PC-3 (cell line): ENCODE measurements around the gene PARP3.

Experiments
- CTCF ChIP-seq: fragments of 300-600 bp; sonication (generic); conservative IDR thresholded peaks from 2 replicates; pipeline ENCODE4 v1.5.1; 2017; ENCODE audit warnings: antibody characterized with exemption, low read depth, mild to moderate bottlenecking, low read length
- EZH2 ChIP-seq: fragments of 300-600 bp; sonication (generic); IDR thresholded peaks from one replicate; pipeline ENCODE4 v1.6.1; 2017; ENCODE audit warnings: antibody characterized with exemption, mild to moderate bottlenecking, low read length; ENCODE audit not compliant: unreplicated experiment
- EZH2phosphoT487 ChIP-seq: fragments of 300-600 bp; sonication (generic); IDR thresholded peaks from 2 replicates; pipeline ENCODE4 v1.6.1; 2018; ENCODE audit warnings: mild to moderate bottlenecking, antibody characterized with exemption, low read length, borderline replicate concordance

DNA sequence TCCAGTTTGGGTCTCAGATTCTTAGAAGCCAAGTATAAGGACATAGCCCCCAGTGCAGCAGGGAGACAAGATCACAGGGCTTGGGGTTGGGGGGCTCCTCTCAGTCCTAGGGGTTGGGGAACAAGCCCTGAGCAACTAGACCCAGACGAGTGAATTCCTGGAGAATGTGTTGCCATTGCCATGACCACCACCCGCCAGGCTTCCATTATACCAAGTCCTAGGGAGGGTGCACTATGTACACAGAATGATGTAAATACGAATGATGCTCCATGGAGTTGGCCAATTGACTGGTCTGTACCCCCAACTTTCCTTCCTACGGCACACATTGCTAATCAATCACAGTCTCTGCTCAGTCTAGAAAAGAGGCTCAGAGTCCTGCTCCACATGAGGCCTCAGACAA, 47.8 kb upstream of the PARP3 start:
- no peak for TF ChIP-seq CTCF
- no peak for TF ChIP-seq EZH2
- no peak for TF ChIP-seq EZH2phosphoT487
